HCT116 (cell line): ENCODE measurements around the gene TPSD1.
"Not testable (repeated sequence)": the region's sequence is repeated elsewhere in the genome, so short reads cannot be mapped to it uniquely, and the experiment has no call there.

ENCODE experiments used
- CEBPB ChIP-seq: IDR thresholded peaks from 2 replicates; pipeline ENCODE4 v1.6.1; 2012; ENCODE audit warnings: low read depth
- EGR1 ChIP-seq: IDR thresholded peaks from 2 replicates; pipeline ENCODE4 v1.6.1; 2012; ENCODE audit warnings: low read depth
- EZH2 ChIP-seq: fragments of 200-600 bp; sonication (generic); IDR thresholded peaks from 2 replicates; pipeline ENCODE4 v1.6.1; 2017; ENCODE audit warnings: antibody characterized with exemption, mixed run types
- POLR2A ChIP-seq: IDR thresholded peaks from 2 replicates; pipeline ENCODE4 v1.7.0; 2011; ENCODE audit warnings: borderline replicate concordance; ENCODE audit not compliant: insufficient read depth, insufficient read length; ENCODE audit errors: extremely low read depth
- POLR2AphosphoS5 ChIP-seq: IDR thresholded peaks from 2 replicates; pipeline ENCODE4 v1.6.1; 2011; ENCODE audit warnings: mild to moderate bottlenecking, low read depth, low read length, moderate library complexity
- TCF7L2 ChIP-seq: IDR thresholded peaks from 2 replicates; pipeline ENCODE4 v1.7.0; 2011; ENCODE audit warnings: borderline replicate concordance, inconsistent platforms; ENCODE audit not compliant: insufficient read depth, insufficient read length; ENCODE audit errors: extremely low read depth
- YY1 ChIP-seq: IDR thresholded peaks from 2 replicates; pipeline ENCODE4 v1.6.1; 2011; ENCODE audit warnings: low read length, low read depth, moderate library complexity, mild to moderate bottlenecking; ENCODE audit not compliant: insufficient replicate concordance; ENCODE audit errors: extremely low read depth
- ZFX ChIP-seq: fragments of 450-650 bp; IDR thresholded peaks from 2 replicates; pipeline ENCODE4 v1.6.1; 2017
- TF ChIP-seq, protein P1 (sequence below), 3 experiments: fragments of 200-600 bp in 1 of 3; sonication (generic) in 1 of 3; IDR thresholded peaks in 2 of 3; conservative IDR thresholded peaks in 1 of 3; 2 replicates each; pipeline ENCODE4 v1.5.1; 2012 to 2017; ENCODE audit warnings: low read depth in 2 of 3, low read length in 2 of 3, antibody characterized with exemption in 1 of 3, borderline replicate concordance in 1 of 3, control low read depth in 1 of 3, mild to moderate bottlenecking in 1 of 3, mixed read lengths in 1 of 3, mixed run types in 1 of 3, moderate library complexity in 1 of 3; ENCODE audit not compliant: insufficient read depth in 1 of 3
- TF ChIP-seq, protein P2 (sequence below): IDR thresholded peaks from 2 replicates; pipeline ENCODE4 v1.6.1; 2012
- TF ChIP-seq, protein P3 (sequence below): IDR thresholded peaks from 2 replicates; pipeline ENCODE4 v1.6.1; 2012

DNA sequence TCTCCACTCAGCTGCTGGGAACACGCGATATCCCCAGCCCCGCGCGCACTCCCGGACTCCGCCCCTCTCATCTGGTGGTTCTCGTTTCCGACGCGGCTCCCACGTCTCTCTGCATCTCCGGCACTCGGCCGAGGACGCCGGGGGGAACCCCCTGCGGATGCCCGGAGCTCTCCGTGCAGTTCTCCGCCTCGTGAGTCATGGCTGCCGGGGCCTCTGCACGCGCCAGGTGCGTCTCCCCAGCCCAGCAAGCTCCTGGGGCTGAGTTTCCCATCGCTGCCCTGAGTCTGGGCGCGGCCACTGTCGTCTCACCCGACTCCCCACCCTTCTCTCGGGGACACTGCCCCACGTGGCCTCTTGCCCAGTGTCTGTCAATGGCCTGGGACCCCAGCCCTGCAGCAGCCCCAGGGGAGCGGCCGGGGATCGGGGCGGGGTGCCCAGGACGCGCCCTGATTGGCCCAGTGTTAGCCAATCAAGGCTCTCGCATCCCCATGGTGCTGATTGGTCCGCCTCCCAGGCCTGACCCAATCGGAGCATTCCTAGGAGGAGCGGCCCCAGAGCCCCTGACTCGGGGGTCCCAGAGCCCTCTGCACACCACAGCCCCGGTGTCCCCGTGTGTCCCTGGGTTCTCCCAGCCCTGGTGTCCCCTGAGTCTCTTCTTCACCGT lies 2.0 kb upstream of the TPSD1 start:
- TF ChIP-seq, protein P1, sequence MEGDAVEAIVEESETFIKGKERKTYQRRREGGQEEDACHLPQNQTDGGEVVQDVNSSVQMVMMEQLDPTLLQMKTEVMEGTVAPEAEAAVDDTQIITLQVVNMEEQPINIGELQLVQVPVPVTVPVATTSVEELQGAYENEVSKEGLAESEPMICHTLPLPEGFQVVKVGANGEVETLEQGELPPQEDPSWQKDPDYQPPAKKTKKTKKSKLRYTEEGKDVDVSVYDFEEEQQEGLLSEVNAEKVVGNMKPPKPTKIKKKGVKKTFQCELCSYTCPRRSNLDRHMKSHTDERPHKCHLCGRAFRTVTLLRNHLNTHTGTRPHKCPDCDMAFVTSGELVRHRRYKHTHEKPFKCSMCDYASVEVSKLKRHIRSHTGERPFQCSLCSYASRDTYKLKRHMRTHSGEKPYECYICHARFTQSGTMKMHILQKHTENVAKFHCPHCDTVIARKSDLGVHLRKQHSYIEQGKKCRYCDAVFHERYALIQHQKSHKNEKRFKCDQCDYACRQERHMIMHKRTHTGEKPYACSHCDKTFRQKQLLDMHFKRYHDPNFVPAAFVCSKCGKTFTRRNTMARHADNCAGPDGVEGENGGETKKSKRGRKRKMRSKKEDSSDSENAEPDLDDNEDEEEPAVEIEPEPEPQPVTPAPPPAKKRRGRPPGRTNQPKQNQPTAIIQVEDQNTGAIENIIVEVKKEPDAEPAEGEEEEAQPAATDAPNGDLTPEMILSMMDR (IDR thresholded peaks at IDR 0.05 in 2 of 3, conservative IDR thresholded peaks at IDR 0.05 in 1 of 3; ENCODE audit: borderline replicate concordance in 1 of 3, insufficient read depth in 1 of 3, low read depth in 2 of 3, low read length in 2 of 3): not testable (repeated sequence)
- not testable (repeated sequence) for TF ChIP-seq POLR2AphosphoS5, EGR1, POLR2A, ZFX, EZH2, CEBPB, YY1, TCF7L2
- TF ChIP-seq, protein P2, sequence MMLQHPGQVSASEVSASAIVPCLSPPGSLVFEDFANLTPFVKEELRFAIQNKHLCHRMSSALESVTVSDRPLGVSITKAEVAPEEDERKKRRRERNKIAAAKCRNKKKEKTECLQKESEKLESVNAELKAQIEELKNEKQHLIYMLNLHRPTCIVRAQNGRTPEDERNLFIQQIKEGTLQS: not testable (repeated sequence)
- TF ChIP-seq, protein P3, sequence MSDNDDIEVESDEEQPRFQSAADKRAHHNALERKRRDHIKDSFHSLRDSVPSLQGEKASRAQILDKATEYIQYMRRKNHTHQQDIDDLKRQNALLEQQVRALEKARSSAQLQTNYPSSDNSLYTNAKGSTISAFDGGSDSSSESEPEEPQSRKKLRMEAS: not testable (repeated sequence)
